ENCODE results near the gene SPPL3. TPM values are rescaled to one million over a fixed set of nuclear protein-coding genes. Genes with fewer than 3 reads are reported as not detected.
"Not testable (repeated sequence)": the region's sequence is repeated elsewhere in the genome, so short reads cannot be mapped to it uniquely, and the experiment has no call there.

SPPL3 gene, protein sequence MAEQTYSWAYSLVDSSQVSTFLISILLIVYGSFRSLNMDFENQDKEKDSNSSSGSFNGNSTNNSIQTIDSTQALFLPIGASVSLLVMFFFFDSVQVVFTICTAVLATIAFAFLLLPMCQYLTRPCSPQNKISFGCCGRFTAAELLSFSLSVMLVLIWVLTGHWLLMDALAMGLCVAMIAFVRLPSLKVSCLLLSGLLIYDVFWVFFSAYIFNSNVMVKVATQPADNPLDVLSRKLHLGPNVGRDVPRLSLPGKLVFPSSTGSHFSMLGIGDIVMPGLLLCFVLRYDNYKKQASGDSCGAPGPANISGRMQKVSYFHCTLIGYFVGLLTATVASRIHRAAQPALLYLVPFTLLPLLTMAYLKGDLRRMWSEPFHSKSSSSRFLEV
- polyA plus RNA-seq, result 10 to 100 TPM; 16.7 to 29.3 TPM

GRCh38 chr12:120904197-120904773, at the start of gene SPPL3:
Gene SPPL3, minus strand, starts transcription at chr12:120904358. Its CDS starts 491 bp downstream, at chr12:120903867.
- H3K9me3 ChIP-seq (ENCODE audit: control insufficient read depth in 2 of 2, insufficient read depth in 1 of 2, low read depth in 1 of 2, low read length in 1 of 2), result no peaks in the 10 kb centered on the region
- H3K4me3 ChIP-seq (ENCODE audit: low read depth in 1 of 2, low read length in 2 of 2), result peak within 1 kb of the TSS; percentile 93 to 98
- peak within 1 kb of the TSS; percentile 95 to 97 for H3K27ac ChIP-seq (ENCODE audit: low read depth in 2 of 2, low read length in 1 of 2)
- WGBS, 2 donors, result 0 to 1% methylated on average over 33 to 66 of the region's 66 CpGs
- H3K4me1 ChIP-seq (ENCODE audit: control insufficient read depth in 2 of 2, insufficient read depth in 2 of 2, low read length in 1 of 2), result peaks cover 2 to 17% of the 10 kb centered on the region in 2 donors
- H3K27me3 ChIP-seq (ENCODE audit: control insufficient read depth in 1 of 2, insufficient read depth in 2 of 2, low read length in 2 of 2), result no peaks in the 10 kb centered on the region
- H3K36me3 ChIP-seq (ENCODE audit: control insufficient read depth in 2 of 2, insufficient read depth in 2 of 2, low read length in 1 of 2), result peaks cover 0 to 2% of the 10 kb centered on the region in 2 donors

GRCh38 chr12:120950807-120951206, 46.6 kb upstream of the SPPL3 start:
- Histone ChIP-seq H3K36me3 (ENCODE audit: control insufficient read depth in 2 of 2, insufficient read depth in 2 of 2, low read length in 1 of 2) (no peaks in the 10 kb centered on the region), H3K9me3 (ENCODE audit: control insufficient read depth in 2 of 2, insufficient read depth in 1 of 2, low read depth in 1 of 2, low read length in 1 of 2) (peaks cover 0 to 3% of the 10 kb centered on the region in 2 donors), H3K4me3 (ENCODE audit: low read depth in 1 of 2, low read length in 2 of 2) (no peak overlapping the region), H3K27me3 (ENCODE audit: control insufficient read depth in 1 of 2, insufficient read depth in 2 of 2, low read length in 2 of 2) (no peaks in the 10 kb centered on the region), H3K27ac (ENCODE audit: low read depth in 2 of 2, low read length in 1 of 2) (no peak overlapping the region), H3K4me1 (ENCODE audit: control insufficient read depth in 2 of 2, insufficient read depth in 2 of 2, low read length in 1 of 2) (no peaks in the 10 kb centered on the region)
- WGBS, 2 donors, result 96% methylated on average over 5 of the region's 5 CpGs

GRCh38 chr12:120950260-120950799, 46.2 kb upstream of the SPPL3 start:
- 97% methylated on average over 31 of the region's 31 CpGs for WGBS, 2 donors
- H3K27me3 ChIP-seq (ENCODE audit: control insufficient read depth in 1 of 2, insufficient read depth in 2 of 2, low read length in 2 of 2); H3K4me3 ChIP-seq (ENCODE audit: low read depth in 1 of 2, low read length in 2 of 2); H3K4me1 ChIP-seq (ENCODE audit: control insufficient read depth in 2 of 2, insufficient read depth in 2 of 2, low read length in 1 of 2); H3K27ac ChIP-seq (ENCODE audit: low read depth in 2 of 2, low read length in 1 of 2); H3K9me3 ChIP-seq (ENCODE audit: control insufficient read depth in 2 of 2, insufficient read depth in 1 of 2, low read depth in 1 of 2, low read length in 1 of 2); H3K36me3 ChIP-seq (ENCODE audit: control insufficient read depth in 2 of 2, insufficient read depth in 2 of 2, low read length in 1 of 2): not testable (repeated sequence)

DNA sequence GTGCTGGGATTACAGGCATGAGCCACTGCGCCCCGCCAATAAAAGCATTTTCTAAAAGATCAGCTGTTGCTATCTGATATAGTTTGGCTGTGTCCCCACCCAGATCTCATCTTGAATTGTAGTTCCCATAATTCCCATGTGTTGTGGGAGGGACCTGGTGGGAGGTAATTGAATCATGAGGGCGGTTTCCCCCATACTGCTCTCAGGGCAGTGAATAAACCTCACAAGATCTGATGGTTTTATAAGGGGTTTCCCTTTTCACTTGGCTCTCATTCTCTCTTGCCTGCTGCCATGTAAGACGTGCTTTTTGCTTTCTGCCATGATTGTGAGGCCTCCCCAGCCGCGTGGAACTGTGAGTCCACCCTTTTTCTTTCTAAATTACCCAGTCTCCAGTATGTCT, 41.4 kb upstream of the SPPL3 start:
- H3K4me1 ChIP-seq (ENCODE audit: control insufficient read depth in 2 of 2, insufficient read depth in 2 of 2, low read length in 1 of 2); H3K27me3 ChIP-seq (ENCODE audit: control insufficient read depth in 1 of 2, insufficient read depth in 2 of 2, low read length in 2 of 2); H3K36me3 ChIP-seq (ENCODE audit: control insufficient read depth in 2 of 2, insufficient read depth in 2 of 2, low read length in 1 of 2); H3K27ac ChIP-seq (ENCODE audit: low read depth in 2 of 2, low read length in 1 of 2); H3K4me3 ChIP-seq (ENCODE audit: low read depth in 1 of 2, low read length in 2 of 2); H3K9me3 ChIP-seq (ENCODE audit: control insufficient read depth in 2 of 2, insufficient read depth in 1 of 2, low read depth in 1 of 2, low read length in 1 of 2): not testable (repeated sequence)
- 88 to 90% methylated on average over 6 of the region's 6 CpGs for WGBS, 2 donors

GRCh38 chr12:120944645-120945217, 40.6 kb upstream of the SPPL3 start:
- Histone ChIP-seq H3K4me1 (ENCODE audit: control insufficient read depth in 2 of 2, insufficient read depth in 2 of 2, low read length in 1 of 2) (no peaks in the 10 kb centered on the region), H3K9me3 (ENCODE audit: control insufficient read depth in 2 of 2, insufficient read depth in 1 of 2, low read depth in 1 of 2, low read length in 1 of 2) (no peaks in the 10 kb centered on the region), H3K36me3 (ENCODE audit: control insufficient read depth in 2 of 2, insufficient read depth in 2 of 2, low read length in 1 of 2) (no peaks in the 10 kb centered on the region), H3K27me3 (ENCODE audit: control insufficient read depth in 1 of 2, insufficient read depth in 2 of 2, low read length in 2 of 2) (no peaks in the 10 kb centered on the region), H3K27ac (ENCODE audit: low read depth in 2 of 2, low read length in 1 of 2) (no peak overlapping the region), H3K4me3 (ENCODE audit: low read depth in 1 of 2, low read length in 2 of 2) (no peak overlapping the region)
- WGBS, 2 donors, result 48 to 55% methylated on average over 9 of the region's 9 CpGs

GRCh38 chr12:120943482-120943881, 39.3 kb upstream of the SPPL3 start:
- Histone ChIP-seq H3K27ac (ENCODE audit: low read depth in 2 of 2, low read length in 1 of 2) (no peak overlapping the region), H3K27me3 (ENCODE audit: control insufficient read depth in 1 of 2, insufficient read depth in 2 of 2, low read length in 2 of 2) (no peaks in the 10 kb centered on the region), H3K36me3 (ENCODE audit: control insufficient read depth in 2 of 2, insufficient read depth in 2 of 2, low read length in 1 of 2) (no peaks in the 10 kb centered on the region), H3K4me1 (ENCODE audit: control insufficient read depth in 2 of 2, insufficient read depth in 2 of 2, low read length in 1 of 2) (no peaks in the 10 kb centered on the region), H3K4me3 (ENCODE audit: low read depth in 1 of 2, low read length in 2 of 2) (no peak overlapping the region), H3K9me3 (ENCODE audit: control insufficient read depth in 2 of 2, insufficient read depth in 1 of 2, low read depth in 1 of 2, low read length in 1 of 2) (no peaks in the 10 kb centered on the region)
- WGBS, 2 donors, result 86 to 94% methylated on average over 3 of the region's 3 CpGs

- Histone ChIP-seq H3K27me3 (ENCODE audit: control insufficient read depth in 1 of 2, insufficient read depth in 2 of 2, low read length in 2 of 2) (no peaks in the 10 kb centered on the region), H3K9me3 (ENCODE audit: control insufficient read depth in 2 of 2, insufficient read depth in 1 of 2, low read depth in 1 of 2, low read length in 1 of 2) (no peaks in the 10 kb centered on the region), H3K27ac (ENCODE audit: low read depth in 2 of 2, low read length in 1 of 2) (no peak overlapping the region), H3K4me1 (ENCODE audit: control insufficient read depth in 2 of 2, insufficient read depth in 2 of 2, low read length in 1 of 2) (no peaks in the 10 kb centered on the region), H3K36me3 (ENCODE audit: control insufficient read depth in 2 of 2, insufficient read depth in 2 of 2, low read length in 1 of 2) (no peaks in the 10 kb centered on the region), H3K4me3 (ENCODE audit: low read depth in 1 of 2, low read length in 2 of 2) (no peak overlapping the region)
- 76 to 80% methylated on average over 3 of the region's 3 CpGs for WGBS, 2 donors
Measured at GRCh38 chr12:120941846-120942405, 37.8 kb upstream of the SPPL3 start.

DNA sequence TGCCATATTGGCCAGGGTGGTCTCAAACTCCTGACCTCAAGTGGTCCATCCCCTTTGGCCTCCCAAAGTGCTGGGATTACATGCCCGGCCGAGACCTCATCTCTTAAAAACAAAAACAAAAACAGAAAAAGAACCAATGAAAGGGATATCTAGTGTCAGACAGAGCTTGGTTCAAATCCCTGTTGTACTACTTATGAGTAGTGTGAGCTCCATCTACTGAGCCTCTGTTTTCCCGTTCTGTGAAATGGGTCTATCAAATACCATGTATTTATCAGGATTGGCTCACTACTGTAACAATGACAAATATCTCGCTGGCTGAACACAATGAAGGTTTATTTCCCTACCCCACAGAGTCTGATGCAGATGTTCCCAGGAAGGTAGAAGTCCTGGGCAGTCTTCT, 37.3 kb upstream of the SPPL3 start:
- H3K27me3 ChIP-seq (ENCODE audit: control insufficient read depth in 1 of 2, insufficient read depth in 2 of 2, low read length in 2 of 2), result no peaks in the 10 kb centered on the region
- H3K4me1 ChIP-seq (ENCODE audit: control insufficient read depth in 2 of 2, insufficient read depth in 2 of 2, low read length in 1 of 2), result no peaks in the 10 kb centered on the region
- no peak overlapping the region for H3K27ac ChIP-seq (ENCODE audit: low read depth in 2 of 2, low read length in 1 of 2)
- H3K9me3 ChIP-seq (ENCODE audit: control insufficient read depth in 2 of 2, insufficient read depth in 1 of 2, low read depth in 1 of 2, low read length in 1 of 2), result no peaks in the 10 kb centered on the region
- H3K36me3 ChIP-seq (ENCODE audit: control insufficient read depth in 2 of 2, insufficient read depth in 2 of 2, low read length in 1 of 2), result no peaks in the 10 kb centered on the region
- 92 to 95% methylated on average over 4 of the region's 4 CpGs for WGBS, 2 donors
- H3K4me3 ChIP-seq (ENCODE audit: low read depth in 1 of 2, low read length in 2 of 2), result no peak overlapping the region

DNA sequence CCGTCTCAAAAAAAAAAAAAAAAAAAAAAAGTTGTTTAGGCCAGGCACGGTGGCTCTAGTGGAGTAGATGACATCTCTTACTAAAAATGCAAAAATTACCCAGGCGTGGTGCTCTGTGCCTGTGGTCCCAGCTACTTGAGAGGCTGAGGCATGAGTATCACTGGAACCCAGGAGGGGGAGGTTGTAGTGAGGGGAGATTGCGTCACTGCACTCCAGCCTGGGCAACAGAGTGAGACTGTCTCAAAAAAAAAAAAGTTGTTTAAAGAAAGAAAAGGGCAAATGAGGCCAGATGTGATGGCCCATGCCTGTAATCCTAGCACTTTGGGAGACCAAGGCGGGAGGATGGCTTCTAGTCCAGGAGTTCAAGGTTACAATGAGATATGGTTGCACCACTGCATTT, 36.6 kb upstream of the SPPL3 start:
- H3K4me3 ChIP-seq (ENCODE audit: low read depth in 1 of 2, low read length in 2 of 2), result no peak overlapping the region
- H3K9me3 ChIP-seq (ENCODE audit: control insufficient read depth in 2 of 2, insufficient read depth in 1 of 2, low read depth in 1 of 2, low read length in 1 of 2), result no peaks in the 10 kb centered on the region
- no peaks in the 10 kb centered on the region for H3K27me3 ChIP-seq (ENCODE audit: control insufficient read depth in 1 of 2, insufficient read depth in 2 of 2, low read length in 2 of 2)
- H3K27ac ChIP-seq (ENCODE audit: low read depth in 2 of 2, low read length in 1 of 2), result no peak overlapping the region
- WGBS, 2 donors, result 75 to 79% methylated on average over 5 of the region's 5 CpGs
- H3K36me3 ChIP-seq (ENCODE audit: control insufficient read depth in 2 of 2, insufficient read depth in 2 of 2, low read length in 1 of 2), result no peaks in the 10 kb centered on the region
- H3K4me1 ChIP-seq (ENCODE audit: control insufficient read depth in 2 of 2, insufficient read depth in 2 of 2, low read length in 1 of 2), result no peaks in the 10 kb centered on the region

All from esophagus (tissue), 2 donors.